Activated CD4-positive, alpha-beta T cell treated with anti-CD3 and anti-CD28 coated beads, Interleukin-2, amount 50 U/mL, for 4 hours (primary cell): ENCODE measurements around the gene KRTCAP2.

Source experiments
- DNase-seq, 2 experiments: peaks; one replicate each; pipeline ENCODE4 v3.0.0-alpha.2; 2020

Gene KRTCAP2

GRCh38 chr1:155130272-155131006 is 42.7 kb downstream of the KRTCAP2 start:
- no peak for DNase-seq

- DNase-seq: no peak
These were observed 44.2 kb downstream of the KRTCAP2 start for GRCh38 chr1:155128755-155129473.

GRCh38 chr1:155127967-155128754 is 44.9 kb downstream of the KRTCAP2 start:
- no peak for DNase-seq

GRCh38 chr1:155127105-155127966 is 45.8 kb downstream of the KRTCAP2 start, which contains the start of gene EFNA1:
Gene EFNA1, plus strand, starts transcription at chr1:155127876. Its CDS starts 102 bp downstream, at chr1:155127978.
- DNase-seq: no peak

GRCh38 chr1:155126556-155127104 is 46.5 kb downstream of the KRTCAP2 start:
- DNase-seq: no peak

GRCh38 chr1:155125946-155126555 is 47.1 kb downstream of the KRTCAP2 start:
- DNase-seq: no peak

GRCh38 chr1:155125511-155125945 is 47.6 kb downstream of the KRTCAP2 start:
- DNase-seq: no peak

GRCh38 chr1:155124503-155125463 is 48.3 kb downstream of the KRTCAP2 start:
- DNase-seq: no peak

- DNase-seq: no peak
These were observed 49.3 kb downstream of the KRTCAP2 start for GRCh38 chr1:155123801-155124200.

- no peak for DNase-seq
These were observed 50.8 kb downstream of the KRTCAP2 start for GRCh38 chr1:155122308-155122707.

- DNase-seq: no peak
These were observed 51.9 kb downstream of the KRTCAP2 start for GRCh38 chr1:155121249-155121648.

GRCh38 chr1:155120253-155120652 is 52.9 kb downstream of the KRTCAP2 start:
- DNase-seq: no peak
